ENCODE data around the gene PPP2R2D.

GRCh38 chr10:131905603-131906268 is 4.9 kb downstream of the PPP2R2D start:
- TF ChIP-seq CTCF (IDR thresholded peaks at IDR 0.05) = no peak
- no peak for TF ChIP-seq POLR2A (IDR thresholded peaks at IDR 0.05)

All from lower leg skin (tissue), 3 donors.